HFFc6 (cell line): ENCODE data around the gene TEX44. TPM values are rescaled to one million over a fixed set of nuclear protein-coding genes. Genes with fewer than 3 reads are reported as not detected.

Experiments used
- DNase-seq: peaks from one replicate; pipeline ENCODE4 v3.0.0-alpha.2; 2018
- H3K27ac Mint-ChIP-seq: 2 replicates; pipeline ENCODE4 v1.8.0; 2020; ENCODE audit warnings: mild to moderate bottlenecking, mixed read lengths
- H3K27me3 Mint-ChIP-seq: 2 replicates; pipeline ENCODE4 v1.8.0; 2021; ENCODE audit warnings: mild to moderate bottlenecking, moderate library complexity, mixed read lengths; ENCODE audit not compliant: insufficient read depth
- H3K36me3 Mint-ChIP-seq: 2 replicates; pipeline ENCODE4 v1.8.0; 2021; ENCODE audit warnings: low read depth, mixed read lengths
- H3K4me1 Mint-ChIP-seq: 2 replicates; pipeline ENCODE4 v1.8.0; 2020; ENCODE audit warnings: low read depth, mixed read lengths
- H3K4me3 Mint-ChIP-seq: 2 replicates; pipeline ENCODE4 v1.8.0; 2020; ENCODE audit warnings: mild to moderate bottlenecking, moderate library complexity, mixed read lengths
- H3K9me3 Mint-ChIP-seq: 2 replicates; pipeline ENCODE4 v1.8.0; 2020; ENCODE audit warnings: mild to moderate bottlenecking, mixed read lengths
- total RNA-seq, 6 experiments: library from RNA; stranded (reverse); fragmentation: NEBNext Ultra II Directional; extraction: Animal tissue kit (Norgen Biotek cat#: 25700); gene quantifications; 2 replicates in 1 of 6; 3 replicates in 5 of 6; pipeline ENCODE4 v1.2.3, GENCODE V29; 2021
- TF ChIP-seq, protein P1 (sequence below): fragments of 200-600 bp; sonication (generic); IDR thresholded peaks from 2 replicates; pipeline ENCODE4 v1.5.0; 2021; ENCODE audit warnings: antibody characterized with exemption, mild to moderate bottlenecking

The TEX44 gene
- total RNA-seq, 6 experiments from 2014 or later, result not detected

DNA sequence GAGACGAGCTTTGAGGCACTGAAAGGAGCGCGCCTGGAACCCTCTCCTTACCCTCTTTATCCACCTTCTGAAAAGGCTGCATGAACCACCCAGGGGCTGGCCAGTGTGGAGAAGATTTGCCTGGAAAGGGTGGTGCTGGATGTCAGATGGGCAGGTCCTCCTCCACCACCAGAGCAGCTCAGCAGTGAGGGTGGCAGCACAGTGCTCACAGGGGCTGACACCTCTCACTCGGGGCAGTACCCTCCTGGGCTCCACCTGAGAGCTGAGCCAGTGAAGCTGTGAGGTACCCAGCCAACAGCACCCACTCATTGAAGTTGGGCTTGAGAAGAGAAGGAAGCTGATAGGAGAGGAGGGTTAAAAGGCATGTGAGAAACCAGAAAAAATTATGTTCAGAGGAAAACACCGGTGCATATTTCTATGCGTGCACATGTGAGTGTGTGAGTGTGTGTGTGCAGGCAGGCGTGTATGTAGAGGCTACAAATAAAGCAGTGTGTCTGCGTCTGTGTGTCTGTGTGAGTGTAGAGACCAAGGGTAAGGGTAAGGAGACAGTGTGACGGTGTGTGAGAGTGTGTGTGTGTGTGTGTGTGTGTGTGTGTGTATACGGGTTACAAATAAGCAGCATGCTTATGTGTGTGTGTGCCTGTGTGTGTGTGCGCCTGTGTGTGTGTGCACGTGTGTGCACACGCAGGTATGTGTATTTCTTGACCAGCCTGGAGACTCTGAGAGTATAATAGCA is 40.7 kb downstream of the TEX44 start:
- H3K9me3 Mint-ChIP-seq, result no peaks in the 10 kb centered on the region
- H3K36me3 Mint-ChIP-seq, result no peaks in the 10 kb centered on the region
- H3K4me1 Mint-ChIP-seq, result peaks cover 37% of the 10 kb centered on the region
- H3K27me3 Mint-ChIP-seq, result peaks cover 1% of the 10 kb centered on the region; the same call in 1 of the 2 replicates
- TF ChIP-seq, protein P1, sequence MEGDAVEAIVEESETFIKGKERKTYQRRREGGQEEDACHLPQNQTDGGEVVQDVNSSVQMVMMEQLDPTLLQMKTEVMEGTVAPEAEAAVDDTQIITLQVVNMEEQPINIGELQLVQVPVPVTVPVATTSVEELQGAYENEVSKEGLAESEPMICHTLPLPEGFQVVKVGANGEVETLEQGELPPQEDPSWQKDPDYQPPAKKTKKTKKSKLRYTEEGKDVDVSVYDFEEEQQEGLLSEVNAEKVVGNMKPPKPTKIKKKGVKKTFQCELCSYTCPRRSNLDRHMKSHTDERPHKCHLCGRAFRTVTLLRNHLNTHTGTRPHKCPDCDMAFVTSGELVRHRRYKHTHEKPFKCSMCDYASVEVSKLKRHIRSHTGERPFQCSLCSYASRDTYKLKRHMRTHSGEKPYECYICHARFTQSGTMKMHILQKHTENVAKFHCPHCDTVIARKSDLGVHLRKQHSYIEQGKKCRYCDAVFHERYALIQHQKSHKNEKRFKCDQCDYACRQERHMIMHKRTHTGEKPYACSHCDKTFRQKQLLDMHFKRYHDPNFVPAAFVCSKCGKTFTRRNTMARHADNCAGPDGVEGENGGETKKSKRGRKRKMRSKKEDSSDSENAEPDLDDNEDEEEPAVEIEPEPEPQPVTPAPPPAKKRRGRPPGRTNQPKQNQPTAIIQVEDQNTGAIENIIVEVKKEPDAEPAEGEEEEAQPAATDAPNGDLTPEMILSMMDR, result no peak
- DNase-seq, result no peak
- no peak overlapping the region for H3K4me3 Mint-ChIP-seq
- no peak overlapping the region; the same call in 1 of the 2 replicates for H3K27ac Mint-ChIP-seq

DNA sequence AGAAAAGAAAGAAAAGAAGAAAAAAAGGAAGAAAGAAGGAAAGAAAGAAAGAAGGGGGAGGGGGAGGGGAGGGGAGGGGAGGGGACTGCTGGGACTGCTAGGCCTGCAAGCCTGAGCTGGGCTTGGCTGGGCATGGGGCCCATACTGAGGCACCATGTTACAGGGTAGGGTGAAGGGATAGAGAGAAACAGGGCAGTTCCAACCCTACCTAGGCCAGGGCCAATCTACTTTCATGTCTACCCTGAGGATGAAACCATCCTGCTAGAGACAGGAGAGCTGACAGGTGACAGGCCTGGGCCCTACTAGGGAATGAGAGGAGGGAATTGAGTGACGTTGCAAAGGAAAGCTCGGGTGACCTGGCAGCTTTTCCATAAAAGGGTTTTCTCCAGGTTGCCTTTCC is 41.7 kb downstream of the TEX44 start:
- no peak for DNase-seq
- H3K4me1 Mint-ChIP-seq, result peaks cover 37% of the 10 kb centered on the region
- TF ChIP-seq, protein P1, result no peak
- H3K9me3 Mint-ChIP-seq, result no peaks in the 10 kb centered on the region
- no peaks in the 10 kb centered on the region for H3K36me3 Mint-ChIP-seq
- H3K4me3 Mint-ChIP-seq, result no peak overlapping the region
- H3K27ac Mint-ChIP-seq, result no peak overlapping the region
- H3K27me3 Mint-ChIP-seq, result peaks cover 1% of the 10 kb centered on the region; the same call in 1 of the 2 replicates

DNA sequence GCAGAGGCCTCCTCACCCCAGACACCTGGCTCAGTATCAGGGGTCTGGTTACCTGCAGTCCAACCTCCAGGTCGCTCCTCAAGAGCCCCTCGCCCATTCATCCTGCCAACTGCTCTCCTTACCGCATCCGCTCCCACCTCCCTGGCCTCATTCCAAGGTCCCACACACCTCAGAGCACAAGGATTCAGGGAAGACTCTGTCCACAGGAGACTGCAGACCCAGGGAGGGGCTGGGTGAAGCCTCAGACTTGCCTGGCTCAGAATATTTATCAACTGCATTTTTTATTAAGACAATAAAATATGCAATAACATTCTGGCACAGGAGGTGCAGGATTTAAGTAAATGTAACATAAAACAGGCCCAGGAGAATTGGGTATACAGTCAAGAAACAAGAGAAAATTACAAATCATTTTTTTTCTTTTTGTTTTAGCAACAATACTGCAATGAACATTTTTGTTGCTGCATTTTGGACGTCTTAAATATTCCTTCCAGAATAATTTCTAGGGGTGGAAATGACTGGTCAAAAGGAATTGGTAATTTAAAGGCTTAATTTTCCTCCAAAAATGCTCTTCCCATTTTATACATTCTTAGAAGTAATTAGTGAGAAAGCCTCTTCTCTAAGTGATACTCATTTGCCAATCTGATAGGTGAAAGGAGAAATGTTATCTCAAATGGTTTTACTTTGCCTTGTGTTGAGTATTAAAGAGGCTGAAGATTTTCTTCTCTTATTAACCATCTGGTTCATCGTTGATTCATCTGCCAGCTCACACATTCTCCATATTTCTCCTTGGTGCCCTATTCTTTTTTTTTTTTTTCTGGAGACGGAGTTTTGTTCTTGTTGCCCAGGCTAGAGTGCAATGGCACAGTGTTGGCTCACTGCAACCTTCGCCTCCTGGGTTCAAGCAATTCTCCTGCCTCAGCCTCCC is 42.5 kb downstream of the TEX44 start:
- H3K27me3 Mint-ChIP-seq, result peaks cover 1% of the 10 kb centered on the region; the same call in 1 of the 2 replicates

DNA sequence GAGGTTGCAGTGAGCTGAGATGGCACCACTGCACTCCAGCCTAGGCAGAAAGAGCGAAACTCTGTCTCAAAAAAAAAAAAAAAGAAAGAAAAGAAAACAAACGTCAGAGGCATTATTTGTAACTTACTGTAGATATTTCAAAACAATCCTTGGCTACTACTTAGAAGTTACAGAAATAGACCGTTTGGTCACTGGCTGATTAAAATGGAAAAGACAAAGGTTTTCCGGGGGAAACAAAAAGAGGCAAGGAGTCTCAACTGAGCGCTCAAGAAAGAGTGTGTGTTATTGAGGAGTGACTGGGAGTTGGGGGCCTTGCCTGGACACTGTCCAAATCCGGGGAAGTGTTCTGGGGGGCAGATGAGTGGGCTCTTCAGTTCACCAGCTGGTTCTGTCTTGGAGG is 47.6 kb downstream of the TEX44 start:
- Mint-ChIP-seq H3K4me3 (no peak overlapping the region), H3K36me3 (no peaks in the 10 kb centered on the region), H3K9me3 (no peaks in the 10 kb centered on the region), H3K4me1 (peaks cover 26% of the 10 kb centered on the region), H3K27me3 (no peaks in the 10 kb centered on the region), H3K27ac (peak overlapping the region; percentile 23; the same call in 1 of the 2 replicates)
- DNase-seq, result no peak
- TF ChIP-seq, protein P1, result no peak

More for the DNA sequence above, 42.5 kb downstream of the TEX44 start:
- TF ChIP-seq, protein P1, result no peak
- H3K36me3 Mint-ChIP-seq, result no peaks in the 10 kb centered on the region
- no peak for DNase-seq
- H3K9me3 Mint-ChIP-seq, result no peaks in the 10 kb centered on the region
- no peak overlapping the region for H3K4me3 Mint-ChIP-seq
- H3K27ac Mint-ChIP-seq, result peak overlapping the region; percentile 58
- H3K4me1 Mint-ChIP-seq, result peaks cover 39% of the 10 kb centered on the region

DNA sequence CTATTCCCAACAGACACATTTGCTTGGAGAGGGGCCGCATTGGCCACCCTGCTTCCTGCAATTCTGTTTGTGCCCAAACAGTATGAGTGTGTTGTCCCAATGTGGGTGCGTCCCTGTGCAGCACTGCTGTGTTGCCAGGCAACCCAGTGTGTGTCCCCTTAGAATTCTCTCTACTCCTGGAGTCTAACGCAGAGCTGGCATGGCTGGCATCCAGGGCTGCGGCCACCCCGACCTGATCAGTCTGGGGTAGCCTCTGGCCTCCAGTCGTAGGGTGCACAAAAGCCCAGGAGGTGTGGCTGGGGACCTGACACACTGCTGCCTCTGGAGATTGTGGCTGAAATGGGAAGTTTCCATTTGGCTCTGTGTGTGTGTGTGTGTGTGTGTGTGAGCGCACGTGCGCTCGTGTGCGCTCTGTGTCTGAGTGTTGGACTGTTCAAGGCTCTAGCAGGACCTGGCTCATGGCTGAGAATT is 48.0 kb downstream of the TEX44 start:
- DNase-seq, result no peak
- Mint-ChIP-seq H3K27me3 (no peaks in the 10 kb centered on the region), H3K4me3 (no peak overlapping the region), H3K4me1 (peaks cover 22% of the 10 kb centered on the region), H3K9me3 (no peaks in the 10 kb centered on the region), H3K27ac (peak overlapping the region; percentile 23; the same call in 1 of the 2 replicates), H3K36me3 (no peaks in the 10 kb centered on the region)
- TF ChIP-seq, protein P1, result no peak
